Astrocyte (in vitro differentiated cells and primary cell): Measurements from ENCODE around the gene SGCD. TPM values are rescaled to one million over a fixed set of nuclear protein-coding genes. Genes with fewer than 3 reads are reported as not detected.

Source experiments
- DNase-seq: peaks from one replicate; pipeline ENCODE4 v3.0.0-alpha.2; 2010; ENCODE audit warnings: low read depth
- FAIRE-seq: peaks from 2 replicates; lab custom pipeline; 2011; peaks lifted over from hg19 to GRCh38; lab: Jason Lieb, UNC
- H2AFZ ChIP-seq: 2 replicates; pipeline ENCODE4 v1.6.0; 2012; ENCODE audit warnings: low read depth, low read length, inconsistent platforms
- H3K27ac ChIP-seq: 2 replicates; pipeline ENCODE4 v1.5.1; 2011; ENCODE audit warnings: low read depth, low read length, inconsistent platforms
- H3K27me3 ChIP-seq: 2 replicates; pipeline ENCODE4 v1.6.0; 2011; ENCODE audit warnings: low read length, inconsistent platforms; ENCODE audit not compliant: insufficient read depth
- H3K36me3 ChIP-seq: 2 replicates; pipeline ENCODE4 v1.5.1; 2011; ENCODE audit warnings: low read length, inconsistent platforms; ENCODE audit not compliant: insufficient read depth
- H3K4me1 ChIP-seq: 2 replicates; pipeline ENCODE4 v1.5.1; 2011; ENCODE audit warnings: low read length, inconsistent platforms; ENCODE audit not compliant: insufficient read depth
- H3K4me2 ChIP-seq: 2 replicates; pipeline ENCODE4 v1.6.0; 2012; ENCODE audit warnings: low read length, inconsistent platforms
- H3K4me3 ChIP-seq: 2 replicates; pipeline ENCODE4 v1.5.1; 2011; ENCODE audit warnings: low read depth, mild to moderate bottlenecking, low read length, inconsistent platforms; ENCODE audit not compliant: insufficient read depth
- H3K79me2 ChIP-seq: 2 replicates; pipeline ENCODE4 v1.6.0; 2012; ENCODE audit warnings: mild to moderate bottlenecking, low read length, inconsistent platforms; ENCODE audit not compliant: insufficient read depth
- H3K9ac ChIP-seq: 2 replicates; pipeline ENCODE4 v1.6.0; 2012; ENCODE audit warnings: mild to moderate bottlenecking, low read length, inconsistent platforms
- H3K9me3 ChIP-seq: 2 replicates; pipeline ENCODE4 v1.5.1; 2012; ENCODE audit warnings: low read depth, mild to moderate bottlenecking, low read length, inconsistent platforms; ENCODE audit not compliant: insufficient read depth
- H4K20me1 ChIP-seq: 2 replicates; pipeline ENCODE4 v1.6.0; 2012; ENCODE audit warnings: low read length, inconsistent platforms; ENCODE audit not compliant: insufficient read depth
- H3K27ac Mint-ChIP-seq: one replicate; pipeline ENCODE4 v1.8.0; 2021; ENCODE audit warnings: mild to moderate bottlenecking, mixed read lengths; ENCODE audit not compliant: unreplicated experiment
- H3K27me3 Mint-ChIP-seq: one replicate; pipeline ENCODE4 v1.8.0; 2021; ENCODE audit warnings: low read depth, mixed read lengths; ENCODE audit not compliant: unreplicated experiment
- H3K36me3 Mint-ChIP-seq: one replicate; pipeline ENCODE4 v1.8.0; 2021; ENCODE audit warnings: low read depth, mixed read lengths; ENCODE audit not compliant: unreplicated experiment
- H3K4me1 Mint-ChIP-seq: one replicate; pipeline ENCODE4 v1.8.0; 2021; ENCODE audit warnings: low read depth, mixed read lengths; ENCODE audit not compliant: unreplicated experiment
- H3K4me3 Mint-ChIP-seq: one replicate; pipeline ENCODE4 v1.8.0; 2021; ENCODE audit warnings: mild to moderate bottlenecking, moderate library complexity, mixed read lengths; ENCODE audit not compliant: unreplicated experiment
- H3K9me3 Mint-ChIP-seq: one replicate; pipeline ENCODE4 v1.8.0; 2021; ENCODE audit warnings: mild to moderate bottlenecking, mixed read lengths; ENCODE audit not compliant: unreplicated experiment
- CTCF ChIP-seq: IDR thresholded peaks from 2 replicates; pipeline ENCODE4 v1.5.1; 2011; ENCODE audit warnings: low read depth, mild to moderate bottlenecking, inconsistent platforms, low read length, moderate library complexity; ENCODE audit not compliant: insufficient read depth
- EZH2 ChIP-seq: IDR thresholded peaks from 2 replicates; pipeline ENCODE4 v1.6.1; 2012; ENCODE audit warnings: mild to moderate bottlenecking, low read length, inconsistent platforms; ENCODE audit not compliant: insufficient read depth
- total RNA-seq: library from RNA; stranded (reverse); gene quantifications from 2 replicates; pipeline ENCODE4 v1.2.1, GENCODE V29; 2021

SGCD gene
- total RNA-seq, 1 donor from 2014 or later: 2.9 TPM

- H3K9me3 ChIP-seq: no peaks in the 10 kb centered on the region
- no peak overlapping the region for H3K9ac ChIP-seq
- no peak overlapping the region for H3K4me3 ChIP-seq
- Mint-ChIP-seq H3K9me3 (peaks cover 1% of the 10 kb centered on the region), H3K4me3 (no peak overlapping the region), H3K27me3 (no peaks in the 10 kb centered on the region), H3K27ac (no peak overlapping the region), H3K4me1 (peaks cover 9% of the 10 kb centered on the region), H3K36me3 (no peaks in the 10 kb centered on the region)
- no peak for DNase-seq
- no peak overlapping the region for H3K4me2 ChIP-seq
- H3K4me1 ChIP-seq: no peaks in the 10 kb centered on the region
- no peak for FAIRE-seq
- no peak overlapping the region for H2AFZ ChIP-seq
- no peaks in the 10 kb centered on the region for H4K20me1 ChIP-seq
- H3K27me3 ChIP-seq: no peaks in the 10 kb centered on the region
- TF ChIP-seq EZH2 (no peak), CTCF (no peak)
- H3K79me2 ChIP-seq: no peaks in the 10 kb centered on the region
- H3K36me3 ChIP-seq: no peaks in the 10 kb centered on the region
- H3K27ac ChIP-seq: no peak overlapping the region
Observed at GRCh38 chr5:156584871-156585270, 257.9 kb downstream of the SGCD start.

GRCh38 chr5:156585999-156586398, 259.0 kb downstream of the SGCD start:
- Histone ChIP-seq H3K36me3 (no peaks in the 10 kb centered on the region), H2AFZ (no peak overlapping the region), H3K9me3 (no peaks in the 10 kb centered on the region), H3K9ac (no peak overlapping the region), H4K20me1 (no peaks in the 10 kb centered on the region), H3K79me2 (no peaks in the 10 kb centered on the region), H3K27me3 (no peaks in the 10 kb centered on the region), H3K4me3 (no peak overlapping the region), H3K27ac (no peak overlapping the region), H3K4me2 (no peak overlapping the region), H3K4me1 (no peaks in the 10 kb centered on the region)
- Mint-ChIP-seq H3K4me1 (peaks cover 9% of the 10 kb centered on the region), H3K9me3 (peaks cover 1% of the 10 kb centered on the region), H3K4me3 (no peak overlapping the region), H3K36me3 (no peaks in the 10 kb centered on the region), H3K27ac (no peak overlapping the region), H3K27me3 (no peaks in the 10 kb centered on the region)
- DNase-seq: no peak
- TF ChIP-seq EZH2 (no peak), CTCF (no peak)
- no peak for FAIRE-seq

DNA sequence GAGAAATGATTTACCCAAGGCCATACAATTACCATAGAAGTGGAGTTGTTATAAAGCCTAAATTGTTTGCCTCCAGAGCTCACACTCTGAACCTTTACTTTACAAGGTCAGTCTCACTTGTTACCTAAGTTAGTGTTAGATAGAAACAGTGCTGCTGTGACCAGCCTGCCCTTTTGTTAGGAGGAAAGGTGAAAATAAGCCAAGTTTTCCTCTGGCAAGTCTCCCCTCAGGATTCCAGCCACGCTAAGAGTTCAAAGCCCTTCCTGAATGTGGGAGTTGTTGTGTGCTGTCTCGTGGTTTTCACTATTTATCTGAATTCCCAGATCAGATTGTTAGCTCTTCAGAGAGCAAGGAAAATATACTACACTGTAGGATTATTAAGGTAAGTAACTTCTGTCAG, 260.0 kb downstream of the SGCD start:
- FAIRE-seq: no peak
- H2AFZ ChIP-seq: no peak overlapping the region
- H3K27ac Mint-ChIP-seq: no peak overlapping the region

More for the DNA sequence above, 260.0 kb downstream of the SGCD start:
- H3K36me3 Mint-ChIP-seq: no peaks in the 10 kb centered on the region
- no peak for TF ChIP-seq CTCF
- TF ChIP-seq EZH2: no peak
- H4K20me1 ChIP-seq: no peaks in the 10 kb centered on the region
- H3K36me3 ChIP-seq: no peaks in the 10 kb centered on the region
- no peaks in the 10 kb centered on the region for H3K4me1 ChIP-seq
- H3K27ac ChIP-seq: no peak overlapping the region
- no peak overlapping the region for H3K4me3 ChIP-seq
- H3K4me2 ChIP-seq: no peak overlapping the region
- no peak for DNase-seq
- H3K4me1 Mint-ChIP-seq: peaks cover 14% of the 10 kb centered on the region
- H3K27me3 Mint-ChIP-seq: no peaks in the 10 kb centered on the region
- H3K4me3 Mint-ChIP-seq: no peak overlapping the region
- no peaks in the 10 kb centered on the region for H3K79me2 ChIP-seq
- peaks cover 1% of the 10 kb centered on the region for H3K9me3 Mint-ChIP-seq
- H3K27me3 ChIP-seq: no peaks in the 10 kb centered on the region
- no peak overlapping the region for H3K9ac ChIP-seq
- H3K9me3 ChIP-seq: no peaks in the 10 kb centered on the region
